ENCODE data around the gene SETBP1.

The SETBP1 gene

GRCh38 chr18:45066210-45066609 is 385.5 kb downstream of the SETBP1 start:
- H3K4me3 ChIP-seq (ENCODE audit: low read depth, low read length): no peak overlapping the region
- DNase-seq (ENCODE audit: low read depth): peak; percentile 51
- TF ChIP-seq, protein P1, sequence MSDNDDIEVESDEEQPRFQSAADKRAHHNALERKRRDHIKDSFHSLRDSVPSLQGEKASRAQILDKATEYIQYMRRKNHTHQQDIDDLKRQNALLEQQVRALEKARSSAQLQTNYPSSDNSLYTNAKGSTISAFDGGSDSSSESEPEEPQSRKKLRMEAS (IDR thresholded peaks at IDR 0.05; ENCODE audit: low read depth, low read length): no peak
- TF ChIP-seq, protein P2, sequence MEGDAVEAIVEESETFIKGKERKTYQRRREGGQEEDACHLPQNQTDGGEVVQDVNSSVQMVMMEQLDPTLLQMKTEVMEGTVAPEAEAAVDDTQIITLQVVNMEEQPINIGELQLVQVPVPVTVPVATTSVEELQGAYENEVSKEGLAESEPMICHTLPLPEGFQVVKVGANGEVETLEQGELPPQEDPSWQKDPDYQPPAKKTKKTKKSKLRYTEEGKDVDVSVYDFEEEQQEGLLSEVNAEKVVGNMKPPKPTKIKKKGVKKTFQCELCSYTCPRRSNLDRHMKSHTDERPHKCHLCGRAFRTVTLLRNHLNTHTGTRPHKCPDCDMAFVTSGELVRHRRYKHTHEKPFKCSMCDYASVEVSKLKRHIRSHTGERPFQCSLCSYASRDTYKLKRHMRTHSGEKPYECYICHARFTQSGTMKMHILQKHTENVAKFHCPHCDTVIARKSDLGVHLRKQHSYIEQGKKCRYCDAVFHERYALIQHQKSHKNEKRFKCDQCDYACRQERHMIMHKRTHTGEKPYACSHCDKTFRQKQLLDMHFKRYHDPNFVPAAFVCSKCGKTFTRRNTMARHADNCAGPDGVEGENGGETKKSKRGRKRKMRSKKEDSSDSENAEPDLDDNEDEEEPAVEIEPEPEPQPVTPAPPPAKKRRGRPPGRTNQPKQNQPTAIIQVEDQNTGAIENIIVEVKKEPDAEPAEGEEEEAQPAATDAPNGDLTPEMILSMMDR (IDR thresholded peaks at IDR 0.05; ENCODE audit: low read depth, low read length): no peak
- TF ChIP-seq MYC (IDR thresholded peaks at IDR 0.05; ENCODE audit: low read depth, low read length) (no peak), POLR2A (IDR thresholded peaks at IDR 0.05; ENCODE audit: extremely low read depth, insufficient read length) (no peak)

- peak; percentile 89 for DNase-seq (ENCODE audit: low read depth)
- TF ChIP-seq, protein P2 (IDR thresholded peaks at IDR 0.05; ENCODE audit: low read depth, low read length): no peak
- no peak for TF ChIP-seq POLR2A (IDR thresholded peaks at IDR 0.05; ENCODE audit: extremely low read depth, insufficient read length)
- no peak for TF ChIP-seq MYC (IDR thresholded peaks at IDR 0.05; ENCODE audit: low read depth, low read length)
- TF ChIP-seq, protein P1 (IDR thresholded peaks at IDR 0.05; ENCODE audit: low read depth, low read length): no peak
- H3K4me3 ChIP-seq (ENCODE audit: low read depth, low read length): no peak overlapping the region
Measured at GRCh38 chr18:45066886-45067285, 386.2 kb downstream of the SETBP1 start.

DNA sequence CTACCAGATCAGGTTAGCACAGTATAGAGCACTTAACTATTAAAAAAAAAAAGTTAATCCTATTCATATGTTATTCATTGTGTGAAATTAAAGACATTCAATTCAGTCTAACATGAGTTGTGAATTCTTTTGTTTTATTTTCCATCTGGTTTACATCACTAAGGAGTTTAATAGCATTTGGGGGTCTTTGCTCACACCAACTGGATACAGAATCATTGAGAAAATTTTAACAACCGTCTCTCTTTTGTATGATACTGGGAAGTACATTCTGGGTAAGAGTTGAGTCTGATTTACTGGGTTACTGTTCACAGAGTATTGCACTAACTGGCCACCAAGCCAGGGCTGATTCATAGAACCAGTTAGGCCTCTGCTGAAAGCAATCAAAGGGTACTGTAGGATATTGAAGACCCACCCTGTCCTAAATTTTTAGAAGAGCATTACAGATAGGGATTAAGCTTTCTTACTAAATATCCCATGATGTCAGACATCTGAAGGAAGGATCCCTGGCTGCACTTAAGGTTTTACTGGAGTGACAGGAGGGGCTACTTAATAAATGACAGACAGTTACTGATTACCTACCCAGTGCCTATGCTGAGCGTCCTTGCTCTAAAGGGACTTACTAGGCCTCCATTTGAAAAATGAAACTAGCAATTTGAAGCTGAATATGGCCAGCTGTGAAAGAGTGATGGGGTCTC is 387.9 kb downstream of the SETBP1 start:
- TF ChIP-seq, protein P2 (IDR thresholded peaks at IDR 0.05; ENCODE audit: low read depth, low read length): no peak
- TF ChIP-seq, protein P1 (IDR thresholded peaks at IDR 0.05; ENCODE audit: low read depth, low read length): no peak
- no peak for TF ChIP-seq POLR2A (IDR thresholded peaks at IDR 0.05; ENCODE audit: extremely low read depth, insufficient read length)
- TF ChIP-seq MYC (IDR thresholded peaks at IDR 0.05; ENCODE audit: low read depth, low read length): no peak
- no peak for DNase-seq (ENCODE audit: low read depth)
- no peak overlapping the region for H3K4me3 ChIP-seq (ENCODE audit: low read depth, low read length)

DNA sequence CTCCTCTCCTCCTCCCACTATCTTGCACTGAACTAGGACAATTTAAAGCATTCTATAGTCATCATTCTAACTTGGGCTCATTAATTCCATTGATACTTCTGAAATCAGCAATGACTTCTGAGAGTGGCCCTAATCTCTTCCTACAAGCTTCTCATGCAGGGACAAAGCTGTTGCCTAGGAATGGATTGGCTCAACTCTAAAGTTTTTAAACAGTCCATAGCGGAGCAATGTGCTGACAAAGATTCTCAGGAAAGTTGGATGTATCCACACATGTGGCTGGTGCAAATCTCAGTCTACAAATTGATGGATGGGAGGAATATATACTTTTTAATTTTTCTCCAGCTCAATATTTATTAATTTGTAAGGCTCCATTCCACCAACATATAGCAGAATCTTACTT is 388.9 kb downstream of the SETBP1 start:
- H3K4me3 ChIP-seq (ENCODE audit: low read depth, low read length): no peak overlapping the region
- no peak for DNase-seq (ENCODE audit: low read depth)
- TF ChIP-seq POLR2A (IDR thresholded peaks at IDR 0.05; ENCODE audit: extremely low read depth, insufficient read length) (no peak), MYC (IDR thresholded peaks at IDR 0.05; ENCODE audit: low read depth, low read length) (no peak)
- TF ChIP-seq, protein P2 (IDR thresholded peaks at IDR 0.05; ENCODE audit: low read depth, low read length): no peak
- TF ChIP-seq, protein P1 (IDR thresholded peaks at IDR 0.05; ENCODE audit: low read depth, low read length): no peak

GRCh38 chr18:45071956-45072355 is 391.3 kb downstream of the SETBP1 start:
- DNase-seq (ENCODE audit: low read depth): peak; percentile 70
- no peak overlapping the region for H3K4me3 ChIP-seq (ENCODE audit: low read depth, low read length)
- no peak for TF ChIP-seq POLR2A (IDR thresholded peaks at IDR 0.05; ENCODE audit: extremely low read depth, insufficient read length)
- TF ChIP-seq, protein P2 (IDR thresholded peaks at IDR 0.05; ENCODE audit: low read depth, low read length): no peak
- TF ChIP-seq MYC (IDR thresholded peaks at IDR 0.05; ENCODE audit: low read depth, low read length): 0 out of 2 replicates have a peak, but pooled peaks have one; percentile 20
- TF ChIP-seq, protein P1 (IDR thresholded peaks at IDR 0.05; ENCODE audit: low read depth, low read length): 0 out of 2 replicates have a peak, but pooled peaks have one; percentile 25

All from NB4 (cell line).